Activated CD8-positive, alpha-beta T cell treated with anti-CD3 and anti-CD28 coated beads for 36 hours (primary cell): ENCODE measurements around the gene SSPN. TPM values are rescaled to one million over a fixed set of nuclear protein-coding genes. Genes with fewer than 3 reads are reported as not detected.

Source experiments
- ATAC-seq: fragments of 200-7000 bp; cut with Tn5 transposase; one replicate; pipeline ENCODE4 v1.10.0; 2021; ENCODE audit warnings: mild to moderate bottlenecking, moderate library complexity
- CTCF ChIA-PET: fragments of 350-600 bp; sonication (Branson Sonifier 250); formaldehyde crosslinking; loops from one replicate; lab custom pipeline; 2021; ENCODE audit warnings: antibody characterized with exemption; lab: Charles Lee
- POLR2A ChIA-PET: fragments of 350-600 bp; sonication (Branson Sonifier 250); formaldehyde crosslinking; loops from one replicate; lab custom pipeline; 2021; ENCODE audit warnings: antibody characterized with exemption; lab: Charles Lee
- DNase-seq: peaks from one replicate; pipeline ENCODE4 v3.0.0-alpha.2; 2020
- H3K27ac Mint-ChIP-seq: one replicate; pipeline ENCODE4 v1.8.0; 2021; ENCODE audit warnings: mild to moderate bottlenecking, mixed read lengths
- H3K27me3 Mint-ChIP-seq: one replicate; pipeline ENCODE4 v1.8.0; 2021; ENCODE audit warnings: mixed read lengths
- H3K36me3 Mint-ChIP-seq: one replicate; pipeline ENCODE4 v1.8.0; 2021; ENCODE audit warnings: low read depth, mixed read lengths
- H3K4me1 Mint-ChIP-seq: one replicate; pipeline ENCODE4 v1.8.0; 2021; ENCODE audit warnings: low read depth, mixed read lengths
- H3K4me3 Mint-ChIP-seq: one replicate; pipeline ENCODE4 v1.8.0; 2021; ENCODE audit warnings: mild to moderate bottlenecking, moderate library complexity, mixed read lengths
- H3K9me3 Mint-ChIP-seq: one replicate; pipeline ENCODE4 v1.8.0; 2021; ENCODE audit warnings: mixed read lengths
- intact Hi-C: fragments of 100-400 bp; cut with micrococcal nuclease; formaldehyde crosslinking; loops from one replicate; pipeline ENCODE4 v1.10.0; 2022
- total RNA-seq, 2 experiments: library from RNA; stranded (reverse); gene quantifications; one replicate each; pipeline ENCODE4 v1.2.3, GENCODE V29; 2021
- TF ChIP-seq, protein P1 (sequence below): fragments of 200-600 bp; IDR thresholded peaks from one replicate; pipeline ENCODE4 v1.8.0; 2022; ENCODE audit warnings: antibody characterized with exemption, mild to moderate bottlenecking

SSPN gene
- total RNA-seq, 2 experiments from 2014 or later: not detected

- no peaks in the 10 kb centered on the region for H3K36me3 Mint-ChIP-seq
- TF ChIP-seq, protein P1, sequence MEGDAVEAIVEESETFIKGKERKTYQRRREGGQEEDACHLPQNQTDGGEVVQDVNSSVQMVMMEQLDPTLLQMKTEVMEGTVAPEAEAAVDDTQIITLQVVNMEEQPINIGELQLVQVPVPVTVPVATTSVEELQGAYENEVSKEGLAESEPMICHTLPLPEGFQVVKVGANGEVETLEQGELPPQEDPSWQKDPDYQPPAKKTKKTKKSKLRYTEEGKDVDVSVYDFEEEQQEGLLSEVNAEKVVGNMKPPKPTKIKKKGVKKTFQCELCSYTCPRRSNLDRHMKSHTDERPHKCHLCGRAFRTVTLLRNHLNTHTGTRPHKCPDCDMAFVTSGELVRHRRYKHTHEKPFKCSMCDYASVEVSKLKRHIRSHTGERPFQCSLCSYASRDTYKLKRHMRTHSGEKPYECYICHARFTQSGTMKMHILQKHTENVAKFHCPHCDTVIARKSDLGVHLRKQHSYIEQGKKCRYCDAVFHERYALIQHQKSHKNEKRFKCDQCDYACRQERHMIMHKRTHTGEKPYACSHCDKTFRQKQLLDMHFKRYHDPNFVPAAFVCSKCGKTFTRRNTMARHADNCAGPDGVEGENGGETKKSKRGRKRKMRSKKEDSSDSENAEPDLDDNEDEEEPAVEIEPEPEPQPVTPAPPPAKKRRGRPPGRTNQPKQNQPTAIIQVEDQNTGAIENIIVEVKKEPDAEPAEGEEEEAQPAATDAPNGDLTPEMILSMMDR: no peak
- intact Hi-C loops: no loop called here
- peaks cover 7% of the 10 kb centered on the region for H3K4me1 Mint-ChIP-seq
- ChIA-PET POLR2A (no interaction called here), CTCF (no interaction called here)
- H3K4me3 Mint-ChIP-seq: no peak overlapping the region
- ATAC-seq (no peak), DNase-seq (no peak)
- H3K9me3 Mint-ChIP-seq: no peaks in the 10 kb centered on the region
- H3K27ac Mint-ChIP-seq: no peak overlapping the region
- H3K27me3 Mint-ChIP-seq: peaks cover 4% of the 10 kb centered on the region
Measured at GRCh38 chr12:26292596-26292995, 97.2 kb downstream of the SSPN start.

- intact Hi-C loops: no loop called here
- ATAC-seq: no peak
- ChIA-PET CTCF (no interaction called here), POLR2A (no interaction called here)
- no peak for DNase-seq
- Mint-ChIP-seq H3K4me3 (no peak overlapping the region), H3K4me1 (peaks cover 17% of the 10 kb centered on the region), H3K27me3 (peaks cover 4% of the 10 kb centered on the region), H3K9me3 (no peaks in the 10 kb centered on the region), H3K36me3 (no peaks in the 10 kb centered on the region), H3K27ac (no peak overlapping the region)
- TF ChIP-seq, protein P1: no peak
Measured at GRCh38 chr12:26293612-26294011, 98.2 kb downstream of the SSPN start.

- Mint-ChIP-seq H3K27me3 (peaks cover 4% of the 10 kb centered on the region), H3K36me3 (no peaks in the 10 kb centered on the region), H3K9me3 (no peaks in the 10 kb centered on the region), H3K4me1 (peaks cover 30% of the 10 kb centered on the region), H3K27ac (no peak overlapping the region), H3K4me3 (no peak overlapping the region)
- DNase-seq (no peak), ATAC-seq (no peak)
- intact Hi-C loops: no loop called here
- POLR2A ChIA-PET: no interaction called here
- CTCF ChIA-PET: no interaction called here
- TF ChIP-seq, protein P1: no peak
Measured at GRCh38 chr12:26295001-26295400, 99.6 kb downstream of the SSPN start.

GRCh38 chr12:26297396-26298070 lies 102.2 kb downstream of the SSPN start:
- TF ChIP-seq, protein P1: no peak
- ChIA-PET POLR2A (no interaction called here), CTCF (interaction anchor here (0.8 kb wide), 1 partner anchor 200 kb away, joined by 3 read pairs; no protein-coding TSS in a partner anchor)
- H3K27me3 Mint-ChIP-seq: peaks cover 10% of the 10 kb centered on the region
- H3K27ac Mint-ChIP-seq: no peak overlapping the region
- DNase-seq (peak; percentile 42), ATAC-seq (peak; percentile 18)
- H3K36me3 Mint-ChIP-seq: no peaks in the 10 kb centered on the region
- H3K9me3 Mint-ChIP-seq: no peaks in the 10 kb centered on the region
- peaks cover 28% of the 10 kb centered on the region for H3K4me1 Mint-ChIP-seq
- no peak overlapping the region for H3K4me3 Mint-ChIP-seq
- intact Hi-C loops: no loop called here

DNA sequence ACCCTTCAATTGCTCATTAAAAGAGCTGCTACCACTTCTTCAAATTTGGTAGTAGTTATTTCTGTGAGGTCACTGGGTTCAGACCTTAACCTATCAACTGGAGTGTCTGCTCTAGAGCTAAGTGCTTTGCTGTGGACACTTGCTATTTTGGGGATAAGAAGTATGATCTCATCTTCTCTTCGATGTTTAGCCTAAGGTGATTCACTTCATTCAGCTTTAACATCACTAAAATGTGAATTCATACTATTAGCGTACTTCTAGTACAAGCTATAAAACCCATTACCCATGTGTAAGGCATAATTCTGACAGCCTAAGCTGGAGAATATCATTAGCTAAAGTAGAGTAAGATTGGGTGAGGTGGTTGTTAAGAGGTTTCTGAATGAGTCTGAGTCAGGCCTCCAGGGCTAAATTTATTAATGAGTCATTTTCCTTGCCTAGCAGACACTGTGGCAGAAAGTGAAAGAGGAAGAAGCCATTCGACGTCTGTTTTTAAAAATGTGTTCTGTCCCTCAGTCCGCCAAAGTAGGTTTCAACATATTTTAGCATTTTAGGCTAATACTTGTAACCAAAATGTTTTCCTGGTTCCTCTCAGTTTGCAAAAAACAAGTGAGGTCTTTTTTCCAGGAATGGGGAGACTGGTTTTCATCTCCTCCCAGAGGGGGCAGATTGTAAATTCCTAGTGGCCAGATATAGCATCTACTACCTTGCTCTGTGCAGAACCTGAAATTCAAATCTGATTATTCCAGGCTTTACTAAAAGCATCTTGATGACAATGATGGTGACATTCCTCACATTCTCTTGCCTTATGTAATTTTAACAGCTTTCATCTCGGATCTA lies 103.6 kb downstream of the SSPN start:
- DNase-seq: peak; percentile 32
- POLR2A ChIA-PET: no interaction called here
- peak overlapping the region; percentile 44 for H3K4me3 Mint-ChIP-seq
- H3K27ac Mint-ChIP-seq: peak overlapping the region; percentile 18
- H3K4me1 Mint-ChIP-seq: peaks cover 28% of the 10 kb centered on the region
- H3K27me3 Mint-ChIP-seq: peaks cover 16% of the 10 kb centered on the region
- H3K9me3 Mint-ChIP-seq: no peaks in the 10 kb centered on the region
- CTCF ChIA-PET: interaction anchor here (1.1 to 1.2 kb wide), 3 partner anchors 9 to 26 kb away, joined by 3 read pairs; no protein-coding TSS in a partner anchor
- intact Hi-C loops: no loop called here
- TF ChIP-seq, protein P1: no peak
- ATAC-seq: peak; percentile 97
- no peaks in the 10 kb centered on the region for H3K36me3 Mint-ChIP-seq
